Cardiac fibroblast (primary cell): ENCODE measurements around the gene CSK.

ENCODE experiments used
- DNase-seq, 2 donors: peaks; one replicate each; pipeline versions ENCODE4 v3.0.0 to v3.0.0-alpha.2; 2010; ENCODE audit warnings: low read depth in 2 of 2
- H3K4me3 ChIP-seq, 2 donors: replicated peaks in 1 of 2; 1 replicate in 1 of 2; 2 replicates in 1 of 2; pipeline ENCODE4 v1.5.1; 2011; ENCODE audit warnings: low read depth in 2 of 2, low read length in 2 of 2, mild to moderate bottlenecking in 2 of 2, moderate library complexity in 1 of 2
- TF ChIP-seq, protein P1 (sequence below): IDR thresholded peaks from one replicate; pipeline ENCODE4 v1.5.1; 2011; ENCODE audit warnings: low read depth, mild to moderate bottlenecking, low read length, inconsistent platforms

Gene CSK

DNA sequence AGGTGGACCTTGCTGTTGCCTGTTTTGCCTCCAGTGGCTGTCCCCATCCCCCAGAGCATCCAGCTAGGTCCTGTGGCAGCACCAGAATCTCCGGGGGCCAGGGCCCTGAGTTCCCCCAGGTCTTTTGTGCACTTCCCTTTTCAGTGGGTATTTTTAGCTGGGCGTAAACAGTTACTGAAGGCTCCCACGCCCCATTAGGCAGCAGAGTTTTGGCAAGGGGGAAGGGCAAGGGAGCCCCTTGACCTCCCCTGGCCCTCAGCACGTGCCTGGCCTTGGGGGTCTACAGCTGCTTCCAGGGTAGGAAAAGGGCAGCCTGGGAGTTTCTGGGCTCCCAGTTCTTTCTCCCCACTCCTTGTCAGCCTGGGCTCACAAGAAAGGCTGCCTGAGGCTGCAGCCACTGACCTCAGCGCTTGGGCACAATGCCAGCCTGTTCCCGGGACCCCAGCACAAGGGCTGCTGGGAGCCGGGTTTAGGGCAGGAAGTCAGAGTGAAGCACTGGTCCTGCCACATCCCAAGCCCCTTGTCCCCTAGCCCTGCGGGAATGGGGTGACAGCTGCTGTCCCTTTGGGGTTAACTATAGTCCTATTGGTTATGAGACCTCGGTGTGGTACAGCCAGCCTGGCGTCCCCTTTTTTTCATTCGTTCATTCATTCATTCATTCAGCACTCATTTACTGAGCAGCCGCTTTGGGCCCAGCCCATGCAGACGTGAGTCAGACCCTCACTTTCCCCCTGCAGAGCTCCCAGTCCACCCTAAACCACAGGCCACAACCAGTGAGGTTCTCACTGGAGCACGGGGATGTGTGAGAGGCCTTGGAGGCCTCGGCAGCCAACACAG, 8.4 kb downstream of the CSK start:
- peak; percentile 79 to 87 for DNase-seq

DNA sequence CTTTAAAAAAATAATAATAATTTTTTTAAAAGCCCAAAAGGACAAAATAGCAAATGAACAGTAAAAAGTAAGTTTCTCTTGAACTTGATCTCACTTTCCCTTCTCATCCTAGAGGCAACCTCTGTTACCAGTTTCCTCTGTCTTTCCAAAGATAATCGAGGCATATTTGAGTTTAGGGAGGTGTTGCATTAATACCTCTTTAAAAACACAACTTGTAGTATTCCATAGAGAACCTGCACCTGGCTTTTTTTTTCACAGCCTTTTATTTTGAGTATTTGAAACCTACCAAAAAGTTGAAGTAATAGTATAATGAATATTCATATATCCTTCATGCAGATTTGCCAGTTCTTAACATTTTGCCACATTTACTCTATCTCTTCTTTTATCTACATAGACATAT, 9.1 kb downstream of the CSK start:
- TF ChIP-seq, protein P1, sequence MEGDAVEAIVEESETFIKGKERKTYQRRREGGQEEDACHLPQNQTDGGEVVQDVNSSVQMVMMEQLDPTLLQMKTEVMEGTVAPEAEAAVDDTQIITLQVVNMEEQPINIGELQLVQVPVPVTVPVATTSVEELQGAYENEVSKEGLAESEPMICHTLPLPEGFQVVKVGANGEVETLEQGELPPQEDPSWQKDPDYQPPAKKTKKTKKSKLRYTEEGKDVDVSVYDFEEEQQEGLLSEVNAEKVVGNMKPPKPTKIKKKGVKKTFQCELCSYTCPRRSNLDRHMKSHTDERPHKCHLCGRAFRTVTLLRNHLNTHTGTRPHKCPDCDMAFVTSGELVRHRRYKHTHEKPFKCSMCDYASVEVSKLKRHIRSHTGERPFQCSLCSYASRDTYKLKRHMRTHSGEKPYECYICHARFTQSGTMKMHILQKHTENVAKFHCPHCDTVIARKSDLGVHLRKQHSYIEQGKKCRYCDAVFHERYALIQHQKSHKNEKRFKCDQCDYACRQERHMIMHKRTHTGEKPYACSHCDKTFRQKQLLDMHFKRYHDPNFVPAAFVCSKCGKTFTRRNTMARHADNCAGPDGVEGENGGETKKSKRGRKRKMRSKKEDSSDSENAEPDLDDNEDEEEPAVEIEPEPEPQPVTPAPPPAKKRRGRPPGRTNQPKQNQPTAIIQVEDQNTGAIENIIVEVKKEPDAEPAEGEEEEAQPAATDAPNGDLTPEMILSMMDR, result no peak
- DNase-seq, result no peak
- H3K4me3 ChIP-seq, result no peak overlapping the region

More for the DNA sequence above, 8.4 kb downstream of the CSK start:
- no peak overlapping the region for H3K4me3 ChIP-seq
- TF ChIP-seq, protein P1, result no peak

GRCh38 chr15:74791667-74792066, 9.8 kb downstream of the CSK start:
- no peak for DNase-seq
- H3K4me3 ChIP-seq, result no peak overlapping the region
- TF ChIP-seq, protein P1, result no peak

DNA sequence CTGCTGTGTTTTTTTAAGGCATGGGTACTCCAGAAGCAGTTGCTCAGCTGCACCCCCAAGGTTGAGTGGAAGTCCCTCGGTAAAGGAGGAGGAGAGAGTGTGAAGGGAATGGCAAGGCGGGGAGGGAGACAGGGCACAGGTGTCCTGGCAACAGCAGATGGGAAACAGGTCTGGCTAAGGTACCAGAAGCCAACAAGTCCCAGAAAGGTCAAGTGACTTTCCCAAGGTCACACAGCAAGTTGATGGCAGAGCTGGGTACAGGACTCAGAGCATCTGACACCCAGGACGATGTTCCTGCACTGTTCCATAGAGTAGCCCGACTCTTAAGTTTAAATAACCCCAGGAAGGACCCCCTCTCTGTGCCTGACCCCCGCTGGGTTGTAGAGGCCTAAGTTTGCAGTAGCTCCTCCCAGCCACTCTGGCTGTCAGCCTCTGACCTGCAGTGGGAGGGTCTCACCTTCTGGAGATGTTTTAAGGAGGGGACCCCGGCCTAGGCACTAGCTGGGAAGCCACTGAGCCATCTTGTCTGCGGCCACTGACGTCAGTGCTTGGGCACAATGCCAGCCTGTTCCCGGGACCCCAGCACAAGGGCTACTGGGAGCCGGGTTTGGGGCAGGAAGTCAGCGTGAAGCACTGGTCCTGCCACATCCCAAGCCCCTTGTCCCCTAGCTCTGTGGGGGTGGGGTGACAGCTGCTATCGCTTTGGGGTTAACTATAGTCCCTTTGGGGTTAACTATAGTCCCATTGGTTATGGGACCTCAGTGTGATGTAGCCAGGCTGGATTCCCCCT, 10.5 kb downstream of the CSK start:
- H3K4me3 ChIP-seq, result no peak overlapping the region
- TF ChIP-seq, protein P1, result no peak
- DNase-seq, result no peak

DNA sequence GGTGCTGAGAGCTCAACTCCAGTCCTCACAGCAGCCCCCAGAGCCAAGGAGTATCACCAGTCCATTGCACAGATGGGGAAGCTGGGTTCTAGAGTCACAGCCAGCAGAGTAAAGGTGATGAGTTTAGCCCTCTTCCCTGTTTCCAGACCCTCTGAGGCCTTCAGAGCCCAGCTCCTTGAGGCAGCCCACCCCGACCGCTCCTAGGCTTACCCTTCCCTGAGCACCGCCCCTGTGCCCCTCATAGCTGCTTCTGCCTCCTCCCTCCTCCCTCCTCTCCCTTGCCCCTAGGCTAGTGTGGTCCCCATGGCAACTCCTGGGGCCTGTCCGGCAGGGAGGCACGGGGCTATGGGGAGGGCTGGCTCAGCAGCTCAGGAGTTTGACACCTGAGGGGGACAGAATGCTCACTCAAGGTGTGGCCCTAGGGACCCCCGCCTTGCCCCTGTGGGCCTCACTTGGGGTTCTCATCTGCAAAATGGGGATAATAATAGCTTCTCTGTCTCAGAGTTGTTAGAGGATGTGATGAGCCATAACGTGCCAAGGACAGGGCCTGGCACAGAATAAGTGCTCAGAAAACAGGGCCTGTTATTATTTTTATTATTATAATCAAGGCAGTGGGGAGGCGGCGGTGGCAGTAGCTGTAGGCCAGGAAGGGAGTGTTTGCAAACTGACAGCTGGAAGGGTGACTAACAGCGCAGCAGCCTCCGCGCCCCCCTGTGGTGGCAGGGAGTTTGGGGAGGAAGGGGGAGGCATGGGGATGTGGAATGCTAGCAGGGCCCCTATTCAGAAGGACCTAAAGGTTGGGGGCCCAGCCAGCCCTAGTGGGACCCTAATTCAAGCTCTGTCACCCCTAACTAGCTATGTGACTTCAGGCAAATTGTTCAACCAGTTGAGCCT, 11.5 kb downstream of the CSK start:
- TF ChIP-seq, protein P1, result peak; percentile 52
- H3K4me3 ChIP-seq, result no peak overlapping the region
- DNase-seq, result peak in 1 of 2 donors; percentile 40

DNA sequence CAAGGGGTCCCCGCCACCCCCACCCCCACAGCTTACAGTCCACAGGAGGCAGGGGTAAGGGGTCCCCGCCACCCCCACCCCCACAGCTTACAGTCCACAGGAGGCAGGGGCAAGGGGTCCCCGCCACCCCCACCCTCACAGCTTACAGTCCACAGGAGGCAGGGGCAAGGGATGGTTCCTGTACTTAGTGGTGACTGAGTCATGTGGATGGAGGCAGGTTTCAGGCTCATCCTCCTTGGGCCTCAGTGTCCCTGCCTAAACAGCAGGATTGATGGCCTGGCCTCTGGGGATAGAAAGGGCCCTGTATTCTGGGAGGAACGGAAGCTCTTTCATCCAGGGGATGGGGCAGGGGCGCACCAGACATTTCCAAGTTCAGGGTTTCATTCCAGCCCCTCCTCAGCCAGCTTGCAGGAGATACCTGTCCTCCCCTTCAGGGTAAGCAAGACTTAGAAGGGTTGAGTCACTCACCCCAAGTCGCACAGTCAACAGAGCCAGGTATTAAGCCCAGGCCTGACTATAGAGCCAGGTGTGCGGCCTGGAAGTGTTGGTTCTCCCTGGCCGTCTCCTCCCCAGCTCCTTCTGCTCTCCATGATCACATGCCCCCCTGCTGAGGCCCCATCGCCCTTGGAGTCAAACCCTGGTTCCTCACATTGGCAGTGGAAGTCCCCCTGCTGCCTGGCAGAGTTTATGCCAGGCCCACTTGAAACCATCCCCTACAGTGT, 12.5 kb downstream of the CSK start:
- DNase-seq, result no peak
- TF ChIP-seq, protein P1, result no peak
- no peak overlapping the region for H3K4me3 ChIP-seq
